Muscle of back (tissue), 11 donors: ENCODE measurements around the gene BTBD18. TPM values are rescaled to one million over a fixed set of nuclear protein-coding genes. Genes with fewer than 3 reads are reported as not detected.
"Not testable (repeated sequence)": the region's sequence is repeated elsewhere in the genome, so short reads cannot be mapped to it uniquely, and the experiment has no call there.

Experiments used
- DNase-seq, 3 donors: peaks; one replicate each; pipeline versions ENCODE4 v3.0.0 to v3.0.0-alpha.2; 2013
- polyA plus RNA-seq, 10 donors: library from polyadenylated mRNA; unstranded; fragments of 120-200 nt; gene quantifications; one replicate each; pipeline ENCODE4 v1.2.1, GENCODE V29; 2013; ENCODE audit not compliant: insufficient read length in 10 of 10

Gene BTBD18
- polyA plus RNA-seq, 10 donors: 0.08 to 0.38 (median 0.13) TPM; not detected in 3

DNA sequence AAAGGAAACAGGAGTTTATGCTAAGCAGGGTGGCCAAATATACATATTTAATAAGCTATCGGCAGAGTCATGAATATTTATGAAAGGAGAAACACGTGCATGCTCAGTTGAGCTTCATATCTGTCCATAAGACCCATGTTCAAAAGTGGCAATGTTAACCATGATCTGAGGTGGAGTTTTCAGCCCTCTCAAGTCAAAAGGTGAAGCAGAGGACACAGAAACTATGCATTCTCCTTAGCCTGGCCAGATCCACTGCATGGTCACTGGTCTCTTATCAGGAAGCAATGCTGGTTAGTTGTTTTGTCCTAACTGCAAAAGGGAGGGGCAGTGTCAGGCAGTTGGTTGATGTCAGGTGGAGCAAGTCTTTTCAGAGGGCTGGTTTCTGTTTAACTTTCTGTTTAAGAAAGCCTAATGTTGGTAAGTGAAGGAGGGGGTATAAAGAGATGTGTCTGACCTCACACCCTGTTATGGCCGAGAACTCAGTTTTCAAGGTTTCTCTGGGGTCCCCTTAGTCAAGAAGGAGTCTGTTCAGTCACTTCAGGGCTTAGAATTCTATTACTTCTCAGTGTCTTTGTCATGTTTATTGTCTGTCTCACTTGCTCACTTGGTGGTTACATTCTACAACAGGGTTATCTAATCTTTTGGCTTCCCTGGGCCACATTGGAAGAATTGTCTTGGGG is 15.9 kb downstream of the BTBD18 start:
- no peak for DNase-seq

DNA sequence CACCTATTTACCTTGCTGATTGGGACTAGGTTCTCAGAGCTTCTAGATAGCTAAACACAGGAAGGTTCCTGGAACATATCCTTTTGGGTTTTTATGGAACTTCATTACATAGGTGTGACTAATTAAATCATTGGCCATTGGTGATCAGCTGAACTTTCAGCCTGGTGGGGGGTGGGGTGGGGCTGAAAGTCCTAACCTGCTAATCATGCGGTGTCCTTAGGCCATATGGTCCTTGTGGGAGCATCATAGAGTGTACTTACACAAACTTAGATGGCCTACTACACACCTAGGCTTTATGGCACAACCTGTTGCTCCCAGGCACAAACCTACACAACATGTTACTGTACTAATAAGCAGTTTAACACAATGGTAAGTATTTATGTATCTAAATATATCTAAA is 19.0 kb downstream of the BTBD18 start:
- no peak for DNase-seq

DNA sequence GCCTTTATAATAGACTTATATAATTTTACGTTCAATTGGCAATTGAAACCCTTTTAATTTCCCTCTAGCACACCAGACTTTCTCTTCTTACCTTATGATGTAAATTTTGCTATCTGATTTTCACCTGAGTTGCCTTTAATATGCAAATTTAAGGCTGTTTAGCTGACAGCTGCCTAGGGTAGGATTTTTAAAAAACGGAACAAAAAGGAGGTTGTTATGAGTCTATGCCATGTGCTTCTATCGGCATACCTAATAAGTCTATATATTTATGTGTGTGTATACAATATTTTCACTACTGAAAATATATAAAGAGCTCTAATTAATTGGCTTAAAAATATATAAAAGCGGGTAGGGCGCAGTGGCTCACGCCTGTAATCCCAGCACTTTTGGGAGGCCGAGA is 22.1 kb downstream of the BTBD18 start:
- DNase-seq: no peak

DNA sequence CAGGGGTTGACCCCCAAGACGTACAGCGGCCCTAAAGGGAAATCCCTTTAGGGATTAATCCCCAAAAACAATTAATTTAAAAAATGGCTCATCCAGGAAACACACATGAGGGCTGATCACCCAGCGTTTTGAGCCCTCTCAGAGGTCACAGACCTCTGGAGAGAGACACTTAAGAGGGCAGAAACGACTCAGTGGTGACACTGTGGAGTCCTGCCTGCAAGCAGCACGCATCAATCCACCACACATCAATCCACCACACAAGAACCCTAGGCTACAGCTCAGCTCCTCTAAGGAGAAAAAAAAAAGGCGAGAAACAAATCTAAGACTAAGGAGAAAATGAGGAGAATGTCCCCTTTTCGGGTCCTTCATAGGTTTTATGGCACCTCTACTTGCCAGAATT is 22.8 kb downstream of the BTBD18 start:
- no peak for DNase-seq

DNA sequence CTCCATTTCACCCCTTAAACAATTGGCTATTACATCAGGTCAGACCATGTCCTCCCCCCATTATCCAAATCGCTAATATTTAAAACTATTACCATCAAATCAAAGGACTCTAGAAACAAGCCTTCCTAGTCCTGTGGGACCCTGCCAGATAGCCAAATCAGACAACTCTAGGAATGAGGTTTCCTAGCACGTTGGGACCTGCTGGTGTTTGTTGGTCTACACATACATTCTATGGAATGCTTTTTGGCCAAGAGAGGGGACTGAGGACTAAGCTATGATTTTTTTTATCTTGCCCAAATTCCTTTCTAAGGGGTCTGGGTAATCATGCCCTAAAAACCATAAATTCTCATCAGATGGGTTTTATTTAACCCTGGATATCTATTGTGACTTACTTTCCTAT is 24.4 kb downstream of the BTBD18 start:
- no peak for DNase-seq

DNA sequence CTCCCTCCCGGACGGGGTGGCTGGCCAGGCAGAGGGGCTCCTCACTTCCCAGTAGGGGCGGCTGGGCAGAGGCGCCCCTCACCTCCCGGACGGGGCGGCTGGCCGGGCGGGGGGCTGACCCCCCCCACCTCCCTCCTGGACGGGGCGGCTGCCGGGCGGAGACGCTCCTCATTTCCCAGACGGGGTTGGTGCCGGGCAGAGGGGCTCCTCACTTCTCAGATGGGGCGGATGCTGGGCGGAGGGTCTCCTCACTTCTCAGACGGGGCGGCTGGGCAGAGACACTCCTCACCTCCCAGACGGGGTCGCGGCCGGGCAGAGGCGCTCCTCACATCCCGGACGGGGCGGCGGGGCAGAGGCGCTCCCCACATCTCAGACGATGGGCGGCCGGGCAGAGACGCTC is 34.9 kb downstream of the BTBD18 start:
- DNase-seq: not testable (repeated sequence)

DNA sequence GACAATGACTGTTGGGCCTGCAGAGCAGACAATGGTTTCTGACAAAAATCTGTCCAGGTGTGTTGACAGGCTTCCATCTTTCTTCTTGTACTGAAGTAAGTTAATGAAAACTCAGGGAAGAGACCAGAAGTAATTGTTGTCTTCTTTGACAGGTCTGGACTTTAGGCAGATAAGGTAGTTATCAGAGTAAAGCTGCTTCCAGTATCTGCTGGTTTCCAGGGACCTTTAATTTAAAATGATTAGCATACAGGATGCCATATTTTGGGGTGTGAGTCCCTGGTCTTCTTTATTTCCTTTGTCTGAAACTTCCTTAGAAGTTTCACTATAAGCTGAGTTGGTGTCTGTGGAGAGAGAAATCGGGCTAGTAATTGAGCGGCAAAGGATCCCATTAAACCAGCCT is 37.8 kb downstream of the BTBD18 start:
- DNase-seq: no peak

DNA sequence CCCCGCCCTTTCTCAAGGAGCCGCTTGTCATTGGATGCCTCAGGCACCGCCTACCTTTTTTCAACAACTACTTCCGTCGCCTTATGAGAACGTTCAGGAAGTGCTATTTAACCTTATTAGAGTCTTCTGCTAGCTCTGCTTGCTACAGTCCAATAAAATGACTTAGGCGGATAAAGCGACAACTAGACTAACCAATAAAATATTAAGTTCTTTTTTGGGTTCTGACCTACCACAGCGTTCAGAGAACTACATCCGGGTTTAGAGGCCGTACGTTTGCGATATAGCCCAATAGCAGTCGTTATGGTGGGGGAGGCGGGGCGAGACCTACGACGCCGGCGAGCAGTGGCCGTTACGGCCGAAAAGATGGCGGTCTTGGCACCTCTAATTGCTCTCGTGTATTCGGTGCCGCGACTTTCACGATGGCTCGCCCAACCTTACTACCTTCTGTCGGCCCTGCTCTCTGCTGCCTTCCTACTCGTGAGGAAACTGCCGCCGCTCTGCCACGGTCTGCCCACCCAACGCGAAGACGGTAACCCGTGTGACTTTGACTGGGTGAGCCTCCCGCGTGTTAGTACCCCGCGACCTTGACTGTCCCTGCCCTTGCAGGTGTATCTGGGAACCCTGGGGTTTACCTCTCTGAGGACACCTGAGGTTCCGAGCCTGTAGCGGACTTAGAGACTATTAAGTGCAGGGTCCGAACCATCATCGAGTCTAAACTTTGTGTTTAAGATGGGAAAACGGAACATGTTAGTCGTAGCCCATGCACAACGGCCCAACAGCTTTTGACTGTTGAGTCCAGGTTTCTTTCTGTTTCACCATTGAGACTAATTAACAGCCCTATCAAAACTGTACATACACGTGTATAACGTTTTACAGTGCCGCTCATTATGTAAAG is 39.1 kb downstream of the BTBD18 start, which contains the start of gene TMX2:
Gene TMX2, plus strand, starts transcription at position 338 of the 895 bp plus-strand sequence. Its CDS starts 26 bp downstream, at position 364.
- DNase-seq: peak; percentile 95 to 99 (median 98)

DNA sequence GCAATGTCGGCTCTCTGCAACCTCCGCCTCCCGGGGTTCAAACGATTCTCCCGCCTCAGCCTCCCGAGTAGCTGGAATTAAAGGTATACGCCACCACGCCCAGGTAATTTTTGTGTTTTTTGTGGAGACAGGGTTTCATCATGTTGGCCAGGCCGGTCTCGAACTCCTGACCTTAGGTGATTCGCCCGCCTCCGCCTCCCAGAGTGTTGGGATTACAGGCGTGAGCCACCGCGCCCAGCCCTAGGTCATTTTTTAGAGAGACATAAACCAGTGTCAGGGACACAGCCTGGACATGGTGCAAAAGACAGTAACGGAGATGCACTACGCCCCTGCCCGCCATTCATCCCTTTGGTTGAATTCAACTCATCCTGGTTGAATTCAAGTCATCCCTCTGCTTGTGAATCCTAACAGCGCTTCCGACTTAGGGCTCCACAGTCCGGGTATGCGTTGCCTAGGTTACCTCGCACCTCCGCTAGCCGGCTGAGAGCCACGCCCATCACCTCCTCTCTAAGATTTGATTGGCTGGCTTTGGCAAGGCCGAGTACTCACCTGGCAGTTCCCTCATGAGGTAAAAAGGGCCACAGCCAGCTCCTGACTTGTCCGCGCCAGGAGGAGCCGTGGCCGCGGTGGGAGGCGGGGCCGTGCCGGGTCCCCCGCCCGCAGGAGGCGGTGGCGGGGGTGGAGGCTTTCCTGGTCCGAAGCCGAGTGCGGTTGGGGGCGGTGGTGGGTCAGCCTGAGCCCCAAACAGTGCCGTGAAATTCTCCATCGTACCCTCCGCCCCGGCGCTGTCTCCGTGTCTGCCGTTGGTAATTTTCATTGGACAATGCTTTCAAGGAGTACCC is 40.0 kb downstream of the BTBD18 start, which contains the start of gene MED19:
Gene MED19, minus strand, starts transcription at position 802 of the 842 bp plus-strand sequence. Its CDS starts 36 bp downstream, at position 766.
- DNase-seq: peak in 1 of 3 donors; percentile 43

DNA sequence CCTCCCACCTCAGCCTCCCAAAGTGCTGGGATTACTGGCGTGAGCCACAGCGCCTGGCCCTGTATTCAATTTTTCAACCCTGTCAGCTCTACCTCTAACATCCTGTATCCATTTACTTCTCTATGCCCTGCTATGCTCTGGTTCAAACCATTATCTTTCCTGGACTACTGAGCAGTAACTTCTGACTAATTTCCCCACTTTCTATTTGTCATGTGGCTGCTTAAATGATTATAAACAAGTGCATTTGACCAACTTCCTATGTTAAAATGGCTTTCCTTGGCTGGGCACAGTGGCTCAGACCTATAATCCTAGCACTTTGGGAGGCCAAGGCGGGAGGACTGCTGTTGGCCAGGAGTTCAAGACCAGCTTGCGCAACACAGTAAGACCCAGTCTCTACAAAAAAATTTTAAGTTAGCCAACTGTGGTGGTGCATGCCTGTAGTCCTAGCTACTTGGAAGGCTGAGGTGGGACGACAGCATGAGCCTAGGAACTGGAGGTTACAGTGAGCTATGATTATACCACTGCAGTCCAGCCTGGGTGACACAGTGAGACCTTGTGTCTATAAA is 41.7 kb downstream of the BTBD18 start:
- no peak for DNase-seq

DNA sequence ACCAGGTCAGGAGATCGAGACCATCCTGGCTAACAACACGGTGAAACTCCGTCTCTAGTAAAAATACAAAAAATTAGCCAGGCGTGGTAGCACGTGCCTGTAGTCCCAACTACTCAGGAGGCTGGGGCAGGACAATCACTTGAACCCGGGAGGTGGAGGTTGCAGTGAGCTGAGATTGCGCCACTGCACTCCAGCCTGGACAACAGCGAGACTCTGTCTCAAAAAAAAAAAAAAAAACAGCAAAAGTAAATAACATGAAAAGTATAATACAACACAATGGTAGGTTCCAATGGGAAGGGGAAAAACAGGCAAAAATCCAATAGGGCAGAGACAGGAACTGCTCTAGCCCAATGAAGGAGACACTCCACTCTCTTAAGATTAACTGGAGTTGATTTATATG is 46.2 kb downstream of the BTBD18 start:
- not testable (repeated sequence) for DNase-seq

DNA sequence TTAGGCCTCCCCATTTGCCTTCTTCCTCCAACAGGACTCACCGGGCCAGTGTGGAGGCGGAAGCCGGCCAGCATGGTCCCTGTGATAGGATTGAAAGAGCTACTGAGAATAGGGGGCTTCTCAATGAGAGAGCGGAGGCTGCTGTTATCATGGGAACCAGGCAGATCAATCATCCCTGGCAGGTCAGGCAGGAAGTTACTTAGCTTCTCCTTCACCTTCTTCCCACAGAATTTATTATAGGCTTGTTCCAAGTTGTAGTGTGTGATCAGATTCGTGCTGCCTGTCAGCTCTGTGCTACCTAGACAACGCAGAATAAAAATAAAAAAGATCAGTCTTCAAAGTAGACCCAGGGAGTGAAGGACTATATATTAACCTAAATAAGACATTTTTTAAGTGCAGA is 46.7 kb downstream of the BTBD18 start:
- DNase-seq: no peak

DNA sequence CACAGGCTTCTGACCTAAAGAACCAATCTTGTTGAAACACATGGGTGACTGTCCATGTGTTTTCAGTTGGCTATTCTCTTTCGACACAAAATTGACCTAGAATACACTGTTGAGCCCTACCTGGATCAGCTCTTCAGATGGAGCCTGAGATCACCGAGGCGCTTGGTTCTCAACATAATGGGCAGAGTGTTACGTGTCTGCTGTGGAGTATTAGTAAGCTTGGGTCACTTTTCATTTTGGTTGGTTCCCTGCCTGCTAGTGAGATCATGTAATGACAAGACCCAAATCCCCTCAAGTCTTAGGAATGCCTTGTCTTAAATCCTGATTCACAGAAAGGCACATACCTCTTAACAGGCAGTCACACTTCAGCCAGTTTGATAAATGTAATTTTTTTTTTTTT is 48.3 kb downstream of the BTBD18 start:
- DNase-seq: no peak

DNA sequence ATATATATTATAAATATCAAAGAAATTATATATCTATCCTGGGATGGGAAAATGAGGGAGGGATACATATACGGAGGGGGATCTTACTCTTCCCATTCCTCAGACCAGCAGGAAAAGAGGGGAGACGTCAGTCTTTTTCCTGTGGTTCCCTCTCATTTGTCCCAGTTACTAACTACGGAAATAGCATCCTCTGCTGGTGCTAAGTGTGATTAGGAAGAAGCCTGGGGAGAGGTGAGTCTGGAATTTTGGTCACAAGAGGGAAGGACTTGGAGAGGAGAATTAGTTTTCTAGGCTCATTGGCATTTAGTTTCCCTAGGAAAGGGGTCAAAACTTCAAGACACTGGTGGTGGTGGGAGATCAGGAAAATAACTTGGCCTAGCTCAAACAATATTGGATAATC is 51.2 kb downstream of the BTBD18 start:
- no peak for DNase-seq

DNA sequence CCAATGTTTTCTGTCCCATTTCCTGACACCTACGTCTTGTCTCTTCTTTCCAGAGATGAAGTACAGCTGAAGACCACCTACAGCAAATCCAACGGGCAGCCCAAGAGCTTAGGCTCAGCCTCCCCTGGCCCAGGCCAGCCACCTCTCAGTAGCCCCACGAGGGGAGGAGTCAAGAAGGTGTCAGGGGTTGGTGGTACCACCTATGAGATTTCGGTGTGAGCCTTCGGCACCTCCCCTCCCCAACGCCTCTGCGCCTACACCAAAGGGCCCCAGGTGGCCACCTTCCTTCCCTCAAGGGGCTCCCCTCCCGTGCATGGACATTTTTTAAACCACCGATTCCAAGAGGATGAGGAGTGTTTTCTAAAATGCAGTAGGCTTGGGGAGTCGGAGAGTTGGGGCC is 51.8 kb downstream of the BTBD18 start:
- DNase-seq: no peak

DNA sequence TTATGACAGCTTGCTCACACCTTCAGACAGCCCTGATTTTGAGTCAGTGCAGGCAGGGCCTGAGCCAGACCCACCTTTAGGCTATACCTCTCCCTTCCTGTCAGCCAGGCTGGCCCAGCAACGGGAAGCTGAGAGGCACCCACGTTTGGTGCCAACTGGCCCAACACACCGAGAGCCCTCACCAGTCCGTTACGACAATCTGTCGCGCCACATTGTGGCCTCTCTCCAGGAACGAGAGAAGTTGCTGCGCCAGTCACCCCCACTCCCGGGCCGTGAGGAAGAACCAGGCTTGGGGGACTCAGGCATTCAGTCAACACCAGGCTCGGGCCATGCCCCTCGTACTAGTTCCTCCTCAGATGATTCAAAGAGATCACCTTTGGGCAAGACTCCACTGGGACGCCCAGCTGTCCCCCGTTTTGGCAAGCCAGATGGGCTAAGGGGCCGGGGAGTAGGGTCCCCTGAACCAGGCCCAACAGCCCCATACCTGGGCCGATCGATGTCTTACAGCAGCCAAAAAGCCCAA is 52.7 kb downstream of the BTBD18 start:
- no peak for DNase-seq

Other genes with a start within 250 kb of the BTBD18 start
- 10 to 100 TPM in 6 of 10 donors, 1 to 10 TPM in 4; 7.8 to 14.9 (median 10.2) TPM for gene SLC43A1, start 236.1 kb downstream of the BTBD18 start, polyA plus RNA-seq
- 10 to 100 TPM; 28.8 to 57.7 (median 36.6) TPM for gene TIMM10, start 221.1 kb downstream of the BTBD18 start, polyA plus RNA-seq
- 100 to 1,000 TPM in 9 of 10 donors, 10 to 100 TPM in 1; 78.8 to 282 (median 173) TPM for gene SMTNL1, start 214.2 kb downstream of the BTBD18 start, polyA plus RNA-seq
- gene UBE2L6, start 184.1 kb downstream of the BTBD18 start, polyA plus RNA-seq: 10 to 100 TPM; 16.5 to 27.4 (median 24.2) TPM
- 100 to 1,000 TPM in 5 of 10 donors, 10 to 100 TPM in 5; 79.3 to 123 (median 102) TPM for gene SERPING1, start 154.1 kb downstream of the BTBD18 start, polyA plus RNA-seq
- 1 to 10 TPM; 1.1 to 3.4 (median 1.6) TPM for gene YPEL4, start 101.9 kb downstream of the BTBD18 start, polyA plus RNA-seq
- gene CLP1, start 94.1 kb downstream of the BTBD18 start, polyA plus RNA-seq: 10 to 100 TPM in 1 of 10 donors, 1 to 10 TPM in 9; 7.0 to 12.2 (median 8.9) TPM
- 10 to 100 TPM; 27.2 to 36.7 (median 30.5) TPM for gene ZDHHC5, start 83.7 kb downstream of the BTBD18 start, polyA plus RNA-seq
- gene MED19, start 39.6 kb downstream of the BTBD18 start, polyA plus RNA-seq: 10 to 100 TPM; 10.3 to 15.8 (median 12.8) TPM
- gene TMX2, start 39.2 kb downstream of the BTBD18 start, polyA plus RNA-seq: 10 to 100 TPM; 45.4 to 63.9 (median 55.3) TPM
- gene SELENOH, start 10.3 kb downstream of the BTBD18 start, polyA plus RNA-seq: 10 to 100 TPM; 56.5 to 90.1 (median 69.9) TPM
- 100 to 1,000 TPM; 103 to 155 (median 134) TPM for gene CTNND1, start 10.0 kb upstream of the BTBD18 start, polyA plus RNA-seq